Thyroid gland (tissue), 4 donors: ENCODE results near the gene MRTFB.

Experiments
- POLR2A ChIP-seq, 2 donors: fragments of 450-650 bp; IDR thresholded peaks; one replicate each; pipeline ENCODE4 v1.6.1; 2017; ENCODE audit warnings: antibody characterized with exemption in 2 of 2, mild to moderate bottlenecking in 2 of 2, moderate library complexity in 1 of 2
- TF ChIP-seq, protein P1 (sequence below), 6 experiments: fragments of 200-600 bp in 3 of 6; fragments of 450-650 bp in 3 of 6; sonication (generic) in 3 of 6; IDR thresholded peaks; one replicate each; pipeline ENCODE4 v1.5.1; 2016 to 2019; ENCODE audit warnings: antibody characterized with exemption in 6 of 6, mild to moderate bottlenecking in 2 of 6, inconsistent platforms in 1 of 6, moderate library complexity in 1 of 6

DNA sequence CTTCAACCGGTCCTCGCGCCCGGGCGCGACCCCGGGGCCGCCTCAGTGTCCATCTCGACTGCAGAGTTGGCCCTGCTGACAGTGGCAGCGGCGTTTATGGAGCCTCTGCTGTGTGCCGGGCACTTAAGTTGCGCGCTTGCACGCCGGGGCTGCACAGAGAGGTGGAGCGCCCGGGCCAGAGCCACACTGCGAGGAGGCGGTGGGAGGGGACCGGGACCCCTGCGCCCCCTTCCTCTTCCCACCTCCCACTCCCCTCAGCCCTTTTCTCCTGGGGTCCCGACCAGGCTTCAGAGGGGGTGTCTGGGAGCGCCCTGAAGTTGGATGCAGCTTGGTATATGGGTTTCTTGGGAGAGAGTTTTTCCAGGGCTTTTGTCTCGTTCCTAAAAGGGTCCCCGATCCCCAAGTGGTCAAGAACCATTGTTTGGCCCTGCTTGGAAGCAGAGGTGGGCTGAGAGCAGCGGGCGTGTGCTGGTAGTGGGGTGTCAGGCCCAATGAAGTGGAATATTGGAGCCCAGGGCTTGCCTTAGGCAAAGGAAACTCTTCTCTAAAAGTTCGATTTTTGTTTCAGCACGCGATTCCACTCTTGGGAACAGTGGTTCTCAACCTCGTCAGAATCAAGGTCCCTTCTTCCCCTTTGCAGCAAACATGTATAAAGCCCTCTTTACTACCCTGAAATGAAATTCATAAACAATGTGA is 605 bp downstream of the MRTFB start:
- TF ChIP-seq, protein P1, sequence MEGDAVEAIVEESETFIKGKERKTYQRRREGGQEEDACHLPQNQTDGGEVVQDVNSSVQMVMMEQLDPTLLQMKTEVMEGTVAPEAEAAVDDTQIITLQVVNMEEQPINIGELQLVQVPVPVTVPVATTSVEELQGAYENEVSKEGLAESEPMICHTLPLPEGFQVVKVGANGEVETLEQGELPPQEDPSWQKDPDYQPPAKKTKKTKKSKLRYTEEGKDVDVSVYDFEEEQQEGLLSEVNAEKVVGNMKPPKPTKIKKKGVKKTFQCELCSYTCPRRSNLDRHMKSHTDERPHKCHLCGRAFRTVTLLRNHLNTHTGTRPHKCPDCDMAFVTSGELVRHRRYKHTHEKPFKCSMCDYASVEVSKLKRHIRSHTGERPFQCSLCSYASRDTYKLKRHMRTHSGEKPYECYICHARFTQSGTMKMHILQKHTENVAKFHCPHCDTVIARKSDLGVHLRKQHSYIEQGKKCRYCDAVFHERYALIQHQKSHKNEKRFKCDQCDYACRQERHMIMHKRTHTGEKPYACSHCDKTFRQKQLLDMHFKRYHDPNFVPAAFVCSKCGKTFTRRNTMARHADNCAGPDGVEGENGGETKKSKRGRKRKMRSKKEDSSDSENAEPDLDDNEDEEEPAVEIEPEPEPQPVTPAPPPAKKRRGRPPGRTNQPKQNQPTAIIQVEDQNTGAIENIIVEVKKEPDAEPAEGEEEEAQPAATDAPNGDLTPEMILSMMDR (IDR thresholded peaks at IDR 0.05): no peak
- no peak for TF ChIP-seq POLR2A (IDR thresholded peaks at IDR 0.05)
